Effector memory CD4-positive, alpha-beta T cell (primary cell): ENCODE results near the gene ACSM3.
A peak's percentile ranks its signal among the peaks of the same experiment; 100 is the strongest.

Experiments
- DNase-seq, 3 donors: peaks; one replicate each; pipeline ENCODE4 v3.0.0-alpha.2; 2020
- H3K27ac ChIP-seq: 2 replicates; pipeline ENCODE4 v1.7.0; 2013; ENCODE audit warnings: mild to moderate bottlenecking, low read length, moderate library complexity; ENCODE audit not compliant: insufficient read depth, poor library complexity, severe bottlenecking
- H3K27me3 ChIP-seq: replicated peaks from 2 replicates; pipeline ENCODE4 v1.7.0; 2013; ENCODE audit warnings: mild to moderate bottlenecking, low read length; ENCODE audit not compliant: insufficient read depth, control insufficient read depth, poor library complexity, severe bottlenecking
- H3K36me3 ChIP-seq: 2 replicates; pipeline ENCODE4 v1.7.0; 2013; ENCODE audit warnings: mild to moderate bottlenecking, low read length, moderate library complexity; ENCODE audit not compliant: control insufficient read depth, insufficient read depth
- H3K4me1 ChIP-seq: 2 replicates; pipeline ENCODE4 v1.7.0; 2013; ENCODE audit warnings: low read length, mild to moderate bottlenecking; ENCODE audit not compliant: control insufficient read depth, insufficient read depth, poor library complexity, severe bottlenecking
- H3K4me3 ChIP-seq: 2 replicates; pipeline ENCODE4 v1.7.0; 2013; ENCODE audit warnings: low read length, low read depth, mild to moderate bottlenecking; ENCODE audit not compliant: insufficient read depth, poor library complexity, severe bottlenecking
- H3K9me3 ChIP-seq: 2 replicates; pipeline ENCODE4 v1.7.0; 2013; ENCODE audit warnings: mild to moderate bottlenecking, low read length, moderate library complexity; ENCODE audit not compliant: control insufficient read depth

ACSM3 gene

DNA sequence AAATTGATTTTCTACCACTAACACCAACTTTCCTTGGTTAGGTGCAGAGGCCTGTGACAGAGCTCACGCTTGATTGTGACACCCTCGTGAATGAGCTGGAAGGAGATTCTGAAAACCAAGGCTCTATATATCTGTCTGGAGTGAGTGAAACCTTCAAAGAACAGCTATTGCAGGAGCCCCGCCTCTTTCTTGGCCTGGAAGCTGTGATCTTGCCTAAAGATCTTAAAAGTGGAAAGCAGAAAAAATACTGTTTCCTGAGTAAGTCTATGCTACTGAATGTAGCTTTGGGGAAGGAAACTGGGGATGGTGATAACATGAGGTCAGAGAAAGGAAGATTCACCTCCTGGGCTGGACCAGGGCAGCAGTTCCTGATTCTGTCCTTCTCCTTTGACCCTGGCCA lies 80.8 kb downstream of the ACSM3 start:
- H3K36me3 ChIP-seq = no peaks in the 10 kb centered on the region
- no peak overlapping the region for H3K4me3 ChIP-seq
- DNase-seq = peak in 1 of 3 donors; percentile 4
- no peak overlapping the region for H3K27ac ChIP-seq
- no peaks in the 10 kb centered on the region for H3K27me3 ChIP-seq
- H3K9me3 ChIP-seq = no peaks in the 10 kb centered on the region
- no peaks in the 10 kb centered on the region for H3K4me1 ChIP-seq

DNA sequence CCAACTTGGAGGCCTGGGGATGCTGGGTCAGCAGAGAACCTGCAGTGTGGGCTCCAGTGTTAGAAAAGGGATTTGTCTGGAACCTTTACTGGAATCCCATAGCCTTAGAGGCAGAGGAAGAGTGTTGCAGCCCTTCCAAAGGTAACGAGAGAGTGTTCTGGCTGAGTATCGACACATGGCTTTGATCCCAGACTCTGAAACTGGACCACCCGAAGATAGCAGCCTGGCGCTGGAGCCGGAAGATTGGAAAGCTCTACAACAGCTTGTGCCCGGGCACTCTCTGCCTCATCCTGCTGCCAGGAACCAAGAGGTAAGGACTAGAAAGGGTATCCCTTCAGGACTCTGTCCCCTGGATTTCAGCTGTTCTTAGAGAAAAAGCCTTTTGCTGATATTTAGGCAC lies 82.2 kb downstream of the ACSM3 start:
- Histone ChIP-seq H3K9me3 (no peaks in the 10 kb centered on the region), H3K36me3 (no peaks in the 10 kb centered on the region), H3K4me3 (no peak overlapping the region), H3K27ac (no peak overlapping the region), H3K27me3 (no peaks in the 10 kb centered on the region), H3K4me1 (no peaks in the 10 kb centered on the region)
- no peak for DNase-seq

DNA sequence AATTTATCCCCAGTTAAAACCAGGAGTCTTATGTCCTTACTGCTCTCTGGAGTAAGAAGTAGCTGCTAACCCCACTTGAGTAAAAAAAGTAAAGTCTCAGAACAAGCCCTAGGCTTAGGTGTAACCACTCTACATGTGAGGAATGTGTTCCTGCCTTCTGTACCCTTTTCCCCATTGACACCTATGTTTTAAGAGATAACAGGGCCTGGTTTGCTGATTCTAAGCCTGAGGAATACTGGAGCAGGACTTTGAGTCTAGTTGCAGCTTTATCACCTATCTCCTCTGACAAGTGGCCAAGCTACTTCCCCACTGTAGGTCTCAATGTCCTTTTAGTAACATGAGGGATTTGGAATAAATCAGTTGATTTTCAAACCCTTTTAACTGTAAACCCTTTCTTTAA lies 82.7 kb downstream of the ACSM3 start:
- H3K4me3 ChIP-seq = no peak overlapping the region
- H3K27ac ChIP-seq = no peak overlapping the region
- H3K4me1 ChIP-seq = no peaks in the 10 kb centered on the region
- no peaks in the 10 kb centered on the region for H3K36me3 ChIP-seq
- no peak for DNase-seq
- H3K9me3 ChIP-seq = no peaks in the 10 kb centered on the region
- no peaks in the 10 kb centered on the region for H3K27me3 ChIP-seq
